GM20000 (cell line): ENCODE results near the gene PPP6R3.

Experiments
- DNase-seq: peaks from one replicate; pipeline ENCODE4 v3.0.0; 2012; ENCODE audit warnings: low spot score
- CTCF ChIP-seq: IDR thresholded peaks from 2 replicates; pipeline ENCODE4 v1.5.1; 2012; ENCODE audit warnings: mild to moderate bottlenecking, control low read depth; ENCODE audit errors: extremely low read depth, missing control alignments

PPP6R3 gene

GRCh38 chr11:68480852-68481510 is 20.4 kb downstream of the PPP6R3 start:
- no peak for TF ChIP-seq CTCF

GRCh38 chr11:68481579-68482240 is 21.2 kb downstream of the PPP6R3 start:
- no peak for DNase-seq
- no peak for TF ChIP-seq CTCF

More at GRCh38 chr11:68480852-68481510, 20.4 kb downstream of the PPP6R3 start:
- no peak for DNase-seq

- DNase-seq = no peak
- TF ChIP-seq CTCF = no peak
Observed at GRCh38 chr11:68488623-68489022, 28.1 kb downstream of the PPP6R3 start.

- no peak for TF ChIP-seq CTCF
- no peak for DNase-seq
Observed at GRCh38 chr11:68495220-68495729, 34.7 kb downstream of the PPP6R3 start.

GRCh38 chr11:68495872-68496271 is 35.3 kb downstream of the PPP6R3 start:
- DNase-seq = no peak
- no peak for TF ChIP-seq CTCF

DNA sequence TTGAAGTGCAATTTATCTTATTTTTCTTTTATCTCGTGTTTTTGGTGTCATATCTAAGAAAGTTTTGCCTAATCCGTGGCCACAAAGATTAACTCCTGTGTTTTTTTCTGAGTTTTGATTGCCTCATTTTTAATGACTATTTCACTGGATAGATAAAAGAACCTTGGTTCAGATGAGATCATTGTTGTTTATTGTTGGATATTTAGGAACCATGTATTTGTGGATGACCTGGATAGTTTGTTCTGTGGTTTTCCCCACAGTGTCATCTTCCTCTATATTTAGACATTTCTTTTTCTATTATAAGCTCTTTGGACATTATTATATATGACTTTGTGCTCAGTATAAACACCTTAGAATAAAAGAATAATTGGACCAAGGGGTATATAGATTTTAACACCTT is 37.2 kb downstream of the PPP6R3 start:
- no peak for TF ChIP-seq CTCF
- DNase-seq = no peak

DNA sequence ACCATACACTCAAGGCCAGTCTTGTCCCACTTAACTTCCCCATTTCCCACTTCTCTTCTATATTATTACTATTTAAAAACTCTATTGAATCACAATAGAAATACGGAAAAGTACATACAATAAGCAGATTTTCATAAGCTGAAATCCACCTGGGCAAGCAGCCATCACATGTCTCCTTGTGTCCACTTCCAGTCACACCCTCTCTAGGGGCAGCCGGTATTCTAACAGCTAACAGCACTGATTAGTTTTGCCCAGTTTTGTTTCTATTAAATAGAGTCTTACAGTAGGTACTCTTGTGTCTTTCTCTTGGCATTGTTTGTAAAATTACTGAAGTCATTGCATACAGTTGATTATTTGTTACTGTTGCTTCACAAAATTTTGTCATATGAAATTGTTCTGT is 37.8 kb downstream of the PPP6R3 start:
- DNase-seq = no peak
- TF ChIP-seq CTCF = no peak
